A204.1 (cell line): ENCODE data around the gene CCDC15.
"Not testable (repeated sequence)": the region's sequence is repeated elsewhere in the genome, so short reads cannot be mapped to it uniquely, and the experiment has no call there.

ENCODE experiments used
- FAIRE-seq: peaks from 2 replicates; lab custom pipeline; 2012; peaks lifted over from hg19 to GRCh38; lab: Jason Lieb, UNC

CCDC15 gene

GRCh38 chr11:125001079-125001778 lies 47.2 kb downstream of the CCDC15 start:
- FAIRE-seq = no peak

DNA sequence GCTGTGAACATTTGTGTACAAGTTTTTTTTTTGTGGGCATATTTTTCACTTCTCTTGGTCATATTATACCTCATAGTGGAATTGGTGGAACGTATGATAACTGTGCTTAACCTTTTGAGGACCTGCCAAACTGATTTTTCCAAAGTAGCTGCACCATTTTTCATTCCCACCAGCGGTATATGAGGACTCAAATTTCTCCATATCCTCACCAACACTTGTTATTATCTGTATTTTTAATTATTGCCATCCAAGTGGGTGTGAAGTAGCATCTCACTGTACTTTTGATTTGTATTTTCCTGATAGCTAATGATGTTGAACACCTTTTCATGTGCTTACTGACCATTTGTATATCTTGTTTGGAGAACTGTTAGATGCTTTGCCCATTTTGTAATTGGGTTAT lies 47.8 kb downstream of the CCDC15 start:
- FAIRE-seq = no peak

- no peak for FAIRE-seq
These were observed 51.5 kb downstream of the CCDC15 start for GRCh38 chr11:125005491-125005890.

DNA sequence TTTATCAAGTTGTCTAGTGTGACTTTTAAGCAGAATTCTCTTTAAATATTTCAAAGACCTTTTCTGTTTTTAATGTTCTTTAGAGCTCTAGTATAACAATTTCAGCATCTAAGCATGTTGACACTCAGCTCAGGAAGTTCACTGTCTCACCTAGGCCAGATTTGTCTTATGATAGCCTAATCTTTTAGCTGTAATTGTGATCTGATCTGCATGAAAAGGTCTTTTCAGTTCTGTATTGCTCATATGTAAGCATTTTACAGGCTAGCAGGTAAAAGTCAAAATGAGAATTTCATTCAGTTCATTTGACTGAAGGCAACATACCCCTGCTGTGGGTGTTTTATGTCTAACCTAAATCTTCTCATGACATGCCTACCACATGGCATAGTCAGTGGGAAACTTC lies 62.4 kb downstream of the CCDC15 start:
- FAIRE-seq = no peak

DNA sequence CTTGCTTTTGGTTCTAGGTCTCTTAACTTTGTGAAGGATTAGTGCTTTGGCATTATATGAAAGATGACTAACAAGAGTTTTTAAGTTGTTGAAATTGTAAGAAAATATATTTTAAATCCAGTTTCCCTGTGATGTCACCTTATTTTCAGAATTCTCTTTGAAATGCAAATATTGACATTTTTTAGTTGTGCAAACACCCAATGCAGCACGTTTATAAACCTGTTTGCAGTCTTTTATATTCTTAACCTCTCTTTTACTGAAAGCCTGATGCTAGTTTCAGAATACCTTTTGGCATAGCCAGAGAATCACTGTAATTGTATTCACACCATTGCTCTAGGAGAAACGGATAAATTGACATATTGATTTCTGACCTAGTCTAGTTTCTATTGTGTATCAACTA lies 66.3 kb downstream of the CCDC15 start:
- FAIRE-seq = no peak

GRCh38 chr11:125022551-125022950 lies 68.5 kb downstream of the CCDC15 start:
- no peak for FAIRE-seq

- no peak for FAIRE-seq
These were observed 72.0 kb downstream of the CCDC15 start for GRCh38 chr11:125025968-125026367.

- not testable (repeated sequence) for FAIRE-seq
These were observed 75.4 kb downstream of the CCDC15 start for GRCh38 chr11:125029431-125029830.

- no peak for FAIRE-seq
These were observed 82.9 kb downstream of the CCDC15 start for GRCh38 chr11:125036933-125037332.

DNA sequence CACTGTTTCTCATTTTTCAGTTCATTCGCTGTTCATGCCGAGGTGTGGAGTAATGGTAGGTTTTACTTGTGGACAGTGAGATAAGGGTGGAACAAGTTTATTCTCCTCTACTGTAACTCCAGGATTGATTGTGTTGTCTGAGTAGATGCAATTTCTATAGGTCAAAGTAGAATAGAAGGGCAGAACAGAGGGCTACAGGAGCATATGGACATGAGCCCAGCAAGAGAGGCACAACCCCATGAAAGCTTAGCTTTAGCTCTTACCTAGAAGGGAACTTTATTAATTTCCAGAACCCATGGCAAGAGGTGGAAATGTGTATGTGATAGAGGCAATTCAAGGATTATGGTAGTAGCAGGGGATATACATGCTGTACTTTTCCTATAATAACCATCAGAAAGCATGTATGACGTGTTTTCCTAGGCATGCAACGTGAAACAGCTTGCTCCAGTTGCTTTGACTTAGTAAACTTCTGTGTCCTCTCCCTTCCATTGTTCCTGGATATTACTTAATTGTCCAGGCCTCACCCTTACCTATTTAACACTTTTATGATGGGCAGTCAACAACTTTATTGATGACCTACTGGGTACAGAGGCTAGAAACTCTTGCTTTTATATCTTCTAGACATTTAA lies 95.3 kb downstream of the CCDC15 start:
- no peak for FAIRE-seq

DNA sequence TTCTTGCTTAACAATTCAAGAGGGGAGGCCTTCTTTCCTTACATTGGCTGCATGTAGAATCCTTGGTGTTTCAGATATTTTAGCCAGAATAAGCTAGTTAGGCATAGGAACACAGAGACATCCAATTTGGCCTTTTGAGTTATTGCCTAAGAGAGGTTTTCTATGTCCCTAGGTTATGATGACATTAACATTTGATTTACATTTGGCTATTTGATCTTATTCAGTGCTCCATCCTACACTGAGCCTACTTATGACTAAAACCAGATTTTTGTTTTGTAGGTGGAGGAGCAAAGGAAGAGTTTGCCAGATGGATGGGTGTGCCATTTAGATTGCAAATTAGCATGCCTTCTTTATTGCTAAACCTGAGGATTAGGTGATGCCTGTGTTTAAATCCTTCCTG lies 98.0 kb downstream of the CCDC15 start:
- no peak for FAIRE-seq

DNA sequence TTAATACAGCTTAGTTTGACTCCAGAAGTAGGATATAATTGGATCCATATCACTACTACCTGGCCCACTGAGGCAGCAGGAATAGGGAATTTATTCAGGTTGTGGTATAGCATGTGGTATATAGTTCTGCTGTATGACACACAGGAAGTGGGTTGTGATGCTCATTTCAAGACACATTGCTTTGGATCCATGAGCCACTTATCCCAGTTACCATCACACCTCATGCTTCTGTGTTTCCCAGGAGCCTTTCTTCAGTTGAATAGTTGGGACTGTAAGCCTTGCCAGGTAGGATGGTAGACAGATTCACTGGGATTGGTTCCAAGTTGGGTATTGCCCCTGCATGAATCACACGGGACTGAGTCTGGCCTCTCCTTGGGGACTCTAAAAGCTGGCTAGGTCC lies 99.2 kb downstream of the CCDC15 start:
- FAIRE-seq = no peak

DNA sequence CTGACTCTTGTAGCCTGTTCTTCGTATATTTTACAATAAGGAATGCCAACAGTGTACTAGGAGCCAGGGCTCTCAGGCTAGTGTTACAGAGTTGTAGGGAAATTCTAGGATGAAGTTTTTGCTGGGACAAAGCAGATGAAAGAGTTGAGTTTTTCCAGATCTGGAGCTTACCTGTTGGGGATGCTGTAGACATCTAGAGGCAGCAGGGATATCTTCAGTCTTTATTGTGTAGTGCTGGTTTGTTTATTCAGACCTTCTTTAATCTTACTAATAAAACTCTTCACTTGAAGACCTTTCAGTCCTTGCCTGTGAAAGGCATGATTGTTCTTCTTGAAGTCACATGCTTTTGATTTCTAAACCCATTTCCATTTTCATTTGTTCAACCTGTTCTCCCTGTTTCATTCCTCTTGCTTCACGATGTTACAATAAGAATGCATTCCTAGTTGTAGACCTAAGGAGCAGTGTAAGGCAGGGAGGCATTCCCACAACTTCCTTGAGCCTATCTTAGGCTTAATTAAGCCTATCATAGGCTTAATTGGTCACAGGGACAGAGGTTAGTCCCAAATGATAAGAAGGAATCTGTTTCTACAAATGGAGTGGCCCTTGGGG lies 101.2 kb downstream of the CCDC15 start:
- no peak for FAIRE-seq

DNA sequence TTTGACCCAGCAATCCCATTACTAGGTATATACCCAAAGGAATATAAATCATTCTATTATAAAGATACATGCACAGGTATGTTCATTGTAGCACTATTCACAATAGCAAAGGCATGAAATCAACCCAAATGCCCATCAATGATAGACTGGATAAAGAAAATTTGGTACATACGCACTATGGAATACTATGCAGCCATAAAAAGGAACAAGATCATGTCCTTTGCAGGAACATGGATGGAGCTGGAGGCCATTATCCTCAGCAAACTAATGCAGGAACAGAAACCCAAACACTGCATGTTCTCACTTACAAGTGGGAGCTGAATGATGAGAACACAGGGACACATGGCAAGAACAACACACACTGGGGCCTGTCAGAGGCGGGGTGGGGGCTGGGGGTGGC lies 102.1 kb downstream of the CCDC15 start:
- not testable (repeated sequence) for FAIRE-seq

GRCh38 chr11:125056931-125057692 lies 103.1 kb downstream of the CCDC15 start:
- no peak for FAIRE-seq

GRCh38 chr11:125057693-125058016 lies 103.7 kb downstream of the CCDC15 start:
- no peak for FAIRE-seq

- no peak for FAIRE-seq
These were observed 107.3 kb downstream of the CCDC15 start for GRCh38 chr11:125061281-125061680.

- FAIRE-seq = no peak
These were observed 108.4 kb downstream of the CCDC15 start for GRCh38 chr11:125062218-125062930.

- FAIRE-seq = no peak
These were observed 109.0 kb downstream of the CCDC15 start, which contains the start of gene SLC37A2 for GRCh38 chr11:125062931-125063428. Gene SLC37A2, plus strand, starts transcription at chr11:125063305. Its CDS starts 63 bp downstream, at chr11:125063368.

DNA sequence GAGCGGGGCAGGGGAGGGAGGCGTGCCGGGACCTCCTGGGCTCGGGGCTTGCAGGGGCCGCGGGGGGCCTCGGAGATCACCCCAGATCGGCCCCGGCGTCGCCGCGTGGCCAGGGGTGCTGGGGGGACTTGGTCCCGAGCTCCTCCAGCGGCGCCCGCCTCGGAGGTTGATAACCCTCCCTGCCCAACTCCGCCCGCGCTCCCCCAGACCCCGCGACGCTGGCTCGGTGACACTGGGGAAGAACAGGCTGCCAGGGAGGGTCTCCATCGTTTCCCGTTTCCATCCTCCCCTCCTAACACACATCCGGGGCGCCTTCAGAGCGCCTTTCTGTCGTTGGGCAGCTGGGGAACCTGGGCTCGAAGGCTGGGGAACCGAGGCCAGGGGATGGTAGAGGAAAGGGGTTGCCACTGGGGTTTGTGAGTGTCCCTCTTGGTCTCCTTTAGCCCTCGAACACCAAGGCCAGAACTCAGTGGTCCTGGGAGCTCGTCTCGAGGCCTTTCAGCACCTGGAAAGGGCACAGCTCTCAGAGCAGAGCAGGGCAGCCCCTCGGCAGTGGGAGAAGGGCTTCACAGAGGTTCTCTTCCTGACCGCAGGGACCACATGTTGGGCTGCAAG lies 109.5 kb downstream of the CCDC15 start:
- FAIRE-seq = no peak

- FAIRE-seq = no peak
These were observed 110.1 kb downstream of the CCDC15 start for GRCh38 chr11:125064070-125064469.

DNA sequence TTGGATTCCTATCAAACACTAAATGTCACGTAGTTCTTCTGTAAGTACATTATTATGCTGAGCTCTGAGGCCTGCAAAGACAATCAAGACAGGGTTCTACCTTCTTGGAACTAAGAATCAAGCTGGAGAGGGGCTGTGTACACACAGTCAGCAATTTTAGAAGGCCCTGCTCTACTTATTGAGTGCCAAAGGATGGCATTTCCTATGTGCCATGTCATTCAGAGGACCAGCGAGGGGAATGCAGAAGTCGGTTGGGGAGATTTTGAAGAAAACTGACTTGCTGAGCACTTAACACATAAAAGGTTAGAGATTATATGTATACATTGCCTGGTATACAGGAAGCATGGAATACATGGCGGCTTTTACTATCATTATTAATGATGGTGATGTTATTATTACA lies 114.4 kb downstream of the CCDC15 start:
- no peak for FAIRE-seq
